Measurements from ENCODE around the gene SRGAP2B. TPM values are rescaled to one million over a fixed set of nuclear protein-coding genes. Genes with fewer than 3 reads are reported as not detected.
A peak's percentile ranks its signal among the peaks of the same experiment; 100 is the strongest.
"Not testable (repeated sequence)": the region's sequence is repeated elsewhere in the genome, so short reads cannot be mapped to it uniquely, and the experiment has no call there.

The SRGAP2B gene
- total RNA-seq, 2 donors from 2014 or later, result 17.7 to 20.6 TPM

GRCh38 chr1:145052019-145052776 lies 42.9 kb downstream of the SRGAP2B start:
- DNase-seq; intact Hi-C loops (cut with DNase I): not testable (repeated sequence)
- peak; percentile 60 to 71 for ATAC-seq

- ATAC-seq; DNase-seq; intact Hi-C loops (cut with DNase I): not testable (repeated sequence)
Measured at GRCh38 chr1:145048181-145048856, 46.8 kb downstream of the SRGAP2B start.

GRCh38 chr1:145047553-145047952 lies 47.6 kb downstream of the SRGAP2B start:
- DNase-seq; ATAC-seq; intact Hi-C loops (cut with DNase I): not testable (repeated sequence)

- ATAC-seq, result peak in 1 of 2 donors; percentile 38
Measured at GRCh38 chr1:145045571-145046273, 49.4 kb downstream of the SRGAP2B start.

GRCh38 chr1:145041519-145041918 lies 53.6 kb downstream of the SRGAP2B start:
- DNase-seq; intact Hi-C loops (cut with DNase I); ATAC-seq: not testable (repeated sequence)

More at GRCh38 chr1:145045571-145046273, 49.4 kb downstream of the SRGAP2B start:
- DNase-seq; intact Hi-C loops (cut with DNase I): not testable (repeated sequence)

GRCh38 chr1:145036019-145036418 lies 59.1 kb downstream of the SRGAP2B start:
- intact Hi-C loops (cut with DNase I), result not testable (repeated sequence)
- peak; percentile 63 to 84 for ATAC-seq

GRCh38 chr1:145033523-145033922 lies 61.6 kb downstream of the SRGAP2B start:
- DNase-seq; ATAC-seq; intact Hi-C loops (cut with DNase I): not testable (repeated sequence)

More at GRCh38 chr1:145036019-145036418, 59.1 kb downstream of the SRGAP2B start:
- not testable (repeated sequence) for DNase-seq

- DNase-seq; intact Hi-C loops (cut with DNase I); ATAC-seq: not testable (repeated sequence)
Measured at GRCh38 chr1:145027251-145027650, 67.9 kb downstream of the SRGAP2B start.

GRCh38 chr1:145025286-145025685 lies 69.8 kb downstream of the SRGAP2B start:
- ATAC-seq; DNase-seq; intact Hi-C loops (cut with DNase I): not testable (repeated sequence)

- DNase-seq; ATAC-seq; intact Hi-C loops (cut with DNase I): not testable (repeated sequence)
Measured at GRCh38 chr1:145022259-145022658, 72.9 kb downstream of the SRGAP2B start.

- intact Hi-C loops (cut with DNase I); ATAC-seq; DNase-seq: not testable (repeated sequence)
Measured at GRCh38 chr1:145021749-145022148, 73.4 kb downstream of the SRGAP2B start.

GRCh38 chr1:145019709-145020108 lies 75.4 kb downstream of the SRGAP2B start:
- intact Hi-C loops (cut with DNase I); ATAC-seq; DNase-seq: not testable (repeated sequence)

- intact Hi-C loops (cut with DNase I), result not testable (repeated sequence)
- peak in 1 of 2 donors; percentile 64 for ATAC-seq
Measured at GRCh38 chr1:145017725-145018124, 77.4 kb downstream of the SRGAP2B start.

GRCh38 chr1:145016492-145016862 lies 78.7 kb downstream of the SRGAP2B start:
- DNase-seq; intact Hi-C loops (cut with DNase I); ATAC-seq: not testable (repeated sequence)

More at GRCh38 chr1:145017725-145018124, 77.4 kb downstream of the SRGAP2B start:
- not testable (repeated sequence) for DNase-seq

GRCh38 chr1:145015744-145016491 lies 79.2 kb downstream of the SRGAP2B start:
- peak; percentile 61 to 92 for ATAC-seq
- DNase-seq; intact Hi-C loops (cut with DNase I): not testable (repeated sequence)

- DNase-seq; intact Hi-C loops (cut with DNase I); ATAC-seq: not testable (repeated sequence)
Measured at GRCh38 chr1:145013353-145013752, 81.8 kb downstream of the SRGAP2B start.

- intact Hi-C loops (cut with DNase I); DNase-seq; ATAC-seq: not testable (repeated sequence)
Measured at GRCh38 chr1:145011811-145012210, 83.3 kb downstream of the SRGAP2B start.

- DNase-seq; ATAC-seq; intact Hi-C loops (cut with DNase I): not testable (repeated sequence)
Measured at GRCh38 chr1:145010580-145010979, 84.5 kb downstream of the SRGAP2B start.

Data from left cardiac atrium (tissue), 4 donors.